ENCODE data around the gene PXK. TPM values are rescaled to one million over a fixed set of nuclear protein-coding genes. Genes with fewer than 3 reads are reported as not detected.
A peak's percentile ranks its signal among the peaks of the same experiment; 100 is the strongest.

Gene PXK
- total RNA-seq, 1 donor from 2014 or later: 18.8 TPM

DNA sequence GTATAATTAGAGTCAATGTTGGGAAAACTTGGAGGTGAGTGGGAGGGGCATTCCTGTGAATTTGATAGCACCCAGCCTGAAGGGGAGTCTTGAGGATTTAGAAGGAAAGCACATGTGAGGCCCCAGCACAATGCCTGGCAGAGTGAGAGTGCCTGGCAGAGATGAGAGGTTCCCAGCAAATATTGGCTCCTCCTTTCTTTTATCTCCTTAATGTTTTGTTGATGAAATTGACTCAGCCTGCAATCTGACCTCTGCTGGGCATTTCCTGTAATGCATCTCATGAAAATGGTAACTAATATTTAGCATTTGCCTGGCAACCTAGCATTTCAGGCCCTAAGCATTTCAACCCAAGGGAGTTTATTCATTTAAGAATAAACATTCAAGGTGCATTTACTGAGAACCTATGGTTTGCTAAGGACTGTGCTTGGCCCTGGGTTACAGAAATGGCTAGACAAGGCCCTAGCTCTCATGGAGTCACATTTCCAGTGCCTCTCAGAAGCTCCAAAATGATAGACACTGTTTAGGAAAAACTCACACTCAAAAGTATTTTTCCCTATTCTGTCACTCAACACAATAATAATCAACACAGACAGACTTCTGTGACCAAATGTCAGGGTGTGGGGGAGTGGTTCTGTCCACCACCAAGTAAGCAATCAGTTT is 82.0 kb downstream of the PXK start:
- TF ChIP-seq, protein P1, sequence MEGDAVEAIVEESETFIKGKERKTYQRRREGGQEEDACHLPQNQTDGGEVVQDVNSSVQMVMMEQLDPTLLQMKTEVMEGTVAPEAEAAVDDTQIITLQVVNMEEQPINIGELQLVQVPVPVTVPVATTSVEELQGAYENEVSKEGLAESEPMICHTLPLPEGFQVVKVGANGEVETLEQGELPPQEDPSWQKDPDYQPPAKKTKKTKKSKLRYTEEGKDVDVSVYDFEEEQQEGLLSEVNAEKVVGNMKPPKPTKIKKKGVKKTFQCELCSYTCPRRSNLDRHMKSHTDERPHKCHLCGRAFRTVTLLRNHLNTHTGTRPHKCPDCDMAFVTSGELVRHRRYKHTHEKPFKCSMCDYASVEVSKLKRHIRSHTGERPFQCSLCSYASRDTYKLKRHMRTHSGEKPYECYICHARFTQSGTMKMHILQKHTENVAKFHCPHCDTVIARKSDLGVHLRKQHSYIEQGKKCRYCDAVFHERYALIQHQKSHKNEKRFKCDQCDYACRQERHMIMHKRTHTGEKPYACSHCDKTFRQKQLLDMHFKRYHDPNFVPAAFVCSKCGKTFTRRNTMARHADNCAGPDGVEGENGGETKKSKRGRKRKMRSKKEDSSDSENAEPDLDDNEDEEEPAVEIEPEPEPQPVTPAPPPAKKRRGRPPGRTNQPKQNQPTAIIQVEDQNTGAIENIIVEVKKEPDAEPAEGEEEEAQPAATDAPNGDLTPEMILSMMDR (IDR thresholded peaks at IDR 0.05; ENCODE audit: unreplicated experiment): peak; percentile 84
- Mint-ChIP-seq H3K36me3 (ENCODE audit: low read depth, unreplicated experiment) (peaks cover 17% of the 10 kb centered on the region), H3K27ac (ENCODE audit: unreplicated experiment) (no peak overlapping the region), H3K27me3 (ENCODE audit: unreplicated experiment) (peaks cover 5% of the 10 kb centered on the region), H3K4me3 (ENCODE audit: unreplicated experiment) (no peak overlapping the region), H3K4me1 (ENCODE audit: unreplicated experiment) (peaks cover 36% of the 10 kb centered on the region), H3K9me3 (ENCODE audit: unreplicated experiment) (no peaks in the 10 kb centered on the region)
- peak; percentile 42 for DNase-seq (ENCODE audit: low spot score)

DNA sequence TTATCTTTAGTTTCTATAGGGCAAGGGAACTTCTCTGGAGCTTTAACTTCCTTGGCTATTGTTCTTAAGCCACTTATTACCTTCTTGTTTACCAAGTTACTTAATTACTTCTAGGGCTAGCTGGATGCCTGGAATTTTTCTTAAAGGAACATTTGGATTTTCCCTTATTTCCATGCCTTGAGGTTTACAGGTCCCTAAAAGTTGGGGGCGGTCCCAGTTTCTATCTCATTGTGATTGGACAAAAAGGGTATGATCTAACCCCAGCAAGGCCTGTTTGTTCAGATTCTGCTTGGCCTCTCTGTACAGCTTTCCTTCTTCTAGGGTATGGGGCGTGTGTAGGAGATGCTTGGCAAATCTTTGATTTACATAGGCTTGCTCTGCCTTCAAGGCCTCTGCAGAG is 83.5 kb downstream of the PXK start:
- H3K27ac Mint-ChIP-seq (ENCODE audit: unreplicated experiment): peak overlapping the region; percentile 88
- H3K4me1 Mint-ChIP-seq (ENCODE audit: unreplicated experiment): peaks cover 36% of the 10 kb centered on the region
- no peaks in the 10 kb centered on the region for H3K9me3 Mint-ChIP-seq (ENCODE audit: unreplicated experiment)
- no peak for DNase-seq (ENCODE audit: low spot score)
- H3K27me3 Mint-ChIP-seq (ENCODE audit: unreplicated experiment): peaks cover 5% of the 10 kb centered on the region
- peaks cover 11% of the 10 kb centered on the region for H3K36me3 Mint-ChIP-seq (ENCODE audit: low read depth, unreplicated experiment)
- H3K4me3 Mint-ChIP-seq (ENCODE audit: unreplicated experiment): no peak overlapping the region
- TF ChIP-seq, protein P1 (IDR thresholded peaks at IDR 0.05; ENCODE audit: unreplicated experiment): no peak

DNA sequence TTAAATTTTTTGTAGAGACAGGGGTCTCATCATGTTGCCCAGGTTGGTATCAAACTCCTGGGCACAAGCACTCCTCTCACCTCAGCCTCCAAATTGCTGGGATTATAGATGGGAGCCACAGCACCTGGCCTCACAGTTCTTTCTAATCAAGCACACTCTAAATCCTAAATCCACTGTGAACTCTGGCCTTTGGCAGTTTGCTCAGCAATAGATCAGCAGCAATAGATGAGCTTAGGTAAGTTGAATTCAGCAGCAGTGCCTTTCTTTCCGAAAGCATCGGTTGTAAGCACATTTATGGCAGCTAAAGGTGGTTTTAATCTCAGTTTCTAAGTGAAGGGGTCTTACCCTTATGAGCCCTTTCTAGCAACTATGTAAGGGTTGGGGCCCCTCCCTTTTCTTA is 84.4 kb downstream of the PXK start:
- Mint-ChIP-seq H3K27me3 (ENCODE audit: unreplicated experiment) (peaks cover 7% of the 10 kb centered on the region), H3K4me1 (ENCODE audit: unreplicated experiment) (peaks cover 43% of the 10 kb centered on the region), H3K4me3 (ENCODE audit: unreplicated experiment) (no peak overlapping the region), H3K36me3 (ENCODE audit: low read depth, unreplicated experiment) (peaks cover 14% of the 10 kb centered on the region), H3K27ac (ENCODE audit: unreplicated experiment) (no peak overlapping the region), H3K9me3 (ENCODE audit: unreplicated experiment) (no peaks in the 10 kb centered on the region)
- DNase-seq (ENCODE audit: low spot score): no peak
- TF ChIP-seq, protein P1 (IDR thresholded peaks at IDR 0.05; ENCODE audit: unreplicated experiment): no peak

DNA sequence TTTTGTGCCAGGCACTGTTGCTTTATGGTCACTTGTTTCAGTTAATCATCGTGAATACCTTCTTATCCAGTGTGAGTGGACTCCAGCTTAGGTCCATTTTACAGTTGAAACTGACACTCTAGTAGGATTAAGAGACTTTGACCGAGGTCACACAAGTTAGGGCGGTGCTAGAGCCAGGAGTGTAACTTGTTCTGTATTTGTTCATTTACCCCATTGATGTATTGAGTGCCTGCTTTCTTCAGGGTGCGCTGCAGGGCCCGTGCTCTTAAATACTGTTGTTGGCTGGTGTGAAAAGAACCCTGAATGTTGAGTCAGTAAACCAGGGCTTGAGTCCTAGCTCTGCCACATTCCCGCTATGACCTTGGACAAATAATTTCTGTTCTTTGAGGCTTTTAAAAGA is 85.5 kb downstream of the PXK start:
- H3K9me3 Mint-ChIP-seq (ENCODE audit: unreplicated experiment): no peaks in the 10 kb centered on the region
- H3K27me3 Mint-ChIP-seq (ENCODE audit: unreplicated experiment): peaks cover 7% of the 10 kb centered on the region
- DNase-seq (ENCODE audit: low spot score): no peak
- H3K27ac Mint-ChIP-seq (ENCODE audit: unreplicated experiment): no peak overlapping the region
- peaks cover 51% of the 10 kb centered on the region for H3K4me1 Mint-ChIP-seq (ENCODE audit: unreplicated experiment)
- no peak overlapping the region for H3K4me3 Mint-ChIP-seq (ENCODE audit: unreplicated experiment)
- peaks cover 17% of the 10 kb centered on the region for H3K36me3 Mint-ChIP-seq (ENCODE audit: low read depth, unreplicated experiment)
- TF ChIP-seq, protein P1 (IDR thresholded peaks at IDR 0.05; ENCODE audit: unreplicated experiment): no peak

DNA sequence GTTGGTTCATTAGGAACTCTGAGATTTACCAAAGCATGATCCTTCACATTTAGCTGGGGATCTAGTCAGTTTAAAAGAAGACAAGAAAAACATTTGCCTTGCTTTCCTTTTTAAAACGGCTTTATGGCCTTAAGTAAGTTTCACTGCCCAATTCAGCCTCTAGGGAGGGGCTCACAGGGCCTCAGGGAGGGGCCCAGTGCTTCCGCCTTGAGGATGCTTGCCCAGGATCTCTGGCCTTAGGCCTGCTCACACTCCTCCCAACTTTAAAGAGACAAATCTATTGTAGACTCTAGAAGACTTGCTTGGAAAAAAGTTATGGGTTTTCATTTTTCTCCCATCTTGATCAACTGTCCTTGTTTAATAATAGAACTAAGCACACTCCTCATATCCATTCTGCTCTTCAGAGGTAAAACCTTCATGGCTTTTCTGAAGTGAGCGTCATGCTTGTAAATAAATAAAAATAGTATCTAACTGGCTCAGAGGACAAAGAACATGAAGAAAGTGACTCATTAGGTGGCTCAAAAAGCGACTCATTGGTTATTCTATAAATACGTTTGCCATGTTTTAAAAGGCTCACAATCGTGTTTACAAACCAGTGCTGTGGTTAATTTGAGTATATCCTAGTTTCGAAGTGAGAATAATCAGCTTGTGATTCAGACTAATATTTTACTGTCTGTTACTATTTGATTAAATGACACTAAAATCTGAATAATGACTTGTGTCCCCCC is 87.3 kb downstream of the PXK start:
- Mint-ChIP-seq H3K9me3 (ENCODE audit: unreplicated experiment) (no peaks in the 10 kb centered on the region), H3K36me3 (ENCODE audit: low read depth, unreplicated experiment) (peaks cover 19% of the 10 kb centered on the region), H3K4me1 (ENCODE audit: unreplicated experiment) (peaks cover 44% of the 10 kb centered on the region), H3K27ac (ENCODE audit: unreplicated experiment) (no peak overlapping the region), H3K4me3 (ENCODE audit: unreplicated experiment) (no peak overlapping the region), H3K27me3 (ENCODE audit: unreplicated experiment) (peaks cover 7% of the 10 kb centered on the region)
- no peak for DNase-seq (ENCODE audit: low spot score)
- TF ChIP-seq, protein P1 (IDR thresholded peaks at IDR 0.05; ENCODE audit: unreplicated experiment): no peak

Data from endothelial cell (in vitro differentiated cells).